ENCODE data around the gene FUT1.

Gene FUT1

DNA sequence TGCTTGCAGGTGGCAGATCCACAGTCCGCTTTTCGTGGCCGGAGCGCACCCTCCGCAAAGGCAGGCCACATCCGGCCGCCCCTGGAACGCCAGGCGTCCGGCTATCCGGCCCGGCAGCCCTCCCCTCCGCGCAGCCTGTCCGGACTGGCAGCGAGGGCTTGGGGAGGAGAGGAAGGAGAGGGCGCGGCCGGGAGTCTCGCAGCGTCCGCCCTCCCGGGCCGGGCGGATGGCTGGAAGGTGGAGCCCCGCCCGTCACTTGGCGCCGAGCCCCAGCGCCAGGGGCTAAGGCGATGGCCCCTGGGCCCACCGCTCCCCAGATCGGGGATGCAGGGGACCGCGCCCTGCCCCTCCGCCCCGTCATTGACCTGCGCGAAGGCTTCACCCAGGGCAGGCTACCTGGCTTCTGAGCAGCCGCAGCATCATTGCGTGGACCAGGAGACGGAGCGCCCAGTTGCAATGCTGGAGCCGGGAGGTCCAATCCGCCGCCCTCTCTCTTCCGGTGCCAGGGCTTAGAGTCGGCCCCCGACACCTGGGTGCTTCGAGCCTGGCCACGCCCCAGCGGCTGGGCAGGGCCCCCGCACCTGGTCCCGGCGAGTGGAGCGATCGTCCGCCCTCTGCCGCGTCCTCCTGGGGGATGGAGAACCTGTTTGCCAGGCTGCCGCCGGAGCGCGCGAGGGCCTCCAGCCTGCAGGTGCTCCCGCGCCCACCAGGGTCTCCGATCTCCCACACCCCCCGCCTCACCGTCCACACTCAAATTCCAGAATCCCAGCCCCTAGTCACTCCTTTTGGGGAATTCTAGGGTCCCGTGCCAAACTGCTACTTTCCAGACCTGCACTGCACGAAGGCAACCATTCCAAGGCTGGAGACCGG lies at the start of gene FUT1:
TSS of gene FUT1 (minus strand) at position 146 of the 870 bp plus-strand sequence. CDS start 1,360 bp downstream, outside the sequence.
- no peak for DNase-seq (ENCODE audit: low read depth)
- no peak within 1 kb of the TSS; the same call in 1 of the 2 replicates for H3K4me3 ChIP-seq (ENCODE audit: control insufficient read depth, low read depth, low read length)
- TF ChIP-seq, protein P1, sequence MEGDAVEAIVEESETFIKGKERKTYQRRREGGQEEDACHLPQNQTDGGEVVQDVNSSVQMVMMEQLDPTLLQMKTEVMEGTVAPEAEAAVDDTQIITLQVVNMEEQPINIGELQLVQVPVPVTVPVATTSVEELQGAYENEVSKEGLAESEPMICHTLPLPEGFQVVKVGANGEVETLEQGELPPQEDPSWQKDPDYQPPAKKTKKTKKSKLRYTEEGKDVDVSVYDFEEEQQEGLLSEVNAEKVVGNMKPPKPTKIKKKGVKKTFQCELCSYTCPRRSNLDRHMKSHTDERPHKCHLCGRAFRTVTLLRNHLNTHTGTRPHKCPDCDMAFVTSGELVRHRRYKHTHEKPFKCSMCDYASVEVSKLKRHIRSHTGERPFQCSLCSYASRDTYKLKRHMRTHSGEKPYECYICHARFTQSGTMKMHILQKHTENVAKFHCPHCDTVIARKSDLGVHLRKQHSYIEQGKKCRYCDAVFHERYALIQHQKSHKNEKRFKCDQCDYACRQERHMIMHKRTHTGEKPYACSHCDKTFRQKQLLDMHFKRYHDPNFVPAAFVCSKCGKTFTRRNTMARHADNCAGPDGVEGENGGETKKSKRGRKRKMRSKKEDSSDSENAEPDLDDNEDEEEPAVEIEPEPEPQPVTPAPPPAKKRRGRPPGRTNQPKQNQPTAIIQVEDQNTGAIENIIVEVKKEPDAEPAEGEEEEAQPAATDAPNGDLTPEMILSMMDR (IDR thresholded peaks at IDR 0.05; ENCODE audit: control insufficient read depth, insufficient read depth, low read depth, low read length, missing control alignments): no peak

DNA sequence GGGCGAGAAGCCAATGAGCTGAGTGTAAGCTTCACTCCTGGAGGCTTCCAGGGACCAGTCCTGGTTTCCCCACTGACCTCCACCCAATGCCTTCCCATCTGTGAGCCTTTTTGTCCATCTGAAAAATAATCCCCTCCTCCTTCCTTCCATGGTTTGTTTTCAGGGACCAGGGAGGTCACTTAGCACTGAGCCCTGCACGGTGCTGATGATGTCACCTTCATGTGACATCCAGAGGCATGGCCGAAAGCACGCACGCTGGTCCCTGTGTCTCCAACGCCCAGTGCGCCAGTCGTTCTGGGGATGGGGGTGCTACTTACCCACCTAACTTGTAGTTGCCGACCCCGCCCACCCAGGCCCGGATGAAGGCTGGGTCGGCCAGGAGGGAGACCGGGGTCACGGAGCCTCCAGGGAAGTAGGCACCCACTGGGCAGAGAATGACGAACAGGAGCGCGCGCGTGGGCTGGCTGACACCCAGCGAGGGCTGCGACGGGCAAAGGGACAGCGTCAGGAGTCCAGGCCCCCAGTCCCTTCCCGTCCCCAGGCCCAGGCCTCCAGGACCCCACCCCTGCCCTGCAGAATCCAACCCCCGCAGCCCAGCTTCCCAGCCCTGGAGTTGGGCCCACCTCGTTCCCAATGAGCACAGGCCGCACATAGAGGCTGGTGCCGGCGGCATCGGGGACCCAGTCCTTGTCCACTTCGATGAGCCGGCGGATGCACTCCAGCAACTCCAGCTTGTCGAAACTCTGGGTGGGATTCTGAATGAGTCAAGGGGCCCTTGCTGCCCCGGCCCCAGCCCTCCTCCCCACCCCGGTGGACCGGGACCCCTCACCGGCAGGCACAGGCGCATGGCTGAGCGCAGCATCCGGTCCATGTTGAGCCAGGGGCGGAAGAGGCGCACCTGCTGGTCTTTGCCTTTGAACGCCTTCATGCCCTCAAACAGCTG lies 47.2 kb upstream of the FUT1 start:
- DNase-seq (ENCODE audit: low read depth): no peak
- no peak overlapping the region for H3K4me3 ChIP-seq (ENCODE audit: control insufficient read depth, low read depth, low read length)
- TF ChIP-seq, protein P1 (IDR thresholded peaks at IDR 0.05; ENCODE audit: control insufficient read depth, insufficient read depth, low read depth, low read length, missing control alignments): no peak

DNA sequence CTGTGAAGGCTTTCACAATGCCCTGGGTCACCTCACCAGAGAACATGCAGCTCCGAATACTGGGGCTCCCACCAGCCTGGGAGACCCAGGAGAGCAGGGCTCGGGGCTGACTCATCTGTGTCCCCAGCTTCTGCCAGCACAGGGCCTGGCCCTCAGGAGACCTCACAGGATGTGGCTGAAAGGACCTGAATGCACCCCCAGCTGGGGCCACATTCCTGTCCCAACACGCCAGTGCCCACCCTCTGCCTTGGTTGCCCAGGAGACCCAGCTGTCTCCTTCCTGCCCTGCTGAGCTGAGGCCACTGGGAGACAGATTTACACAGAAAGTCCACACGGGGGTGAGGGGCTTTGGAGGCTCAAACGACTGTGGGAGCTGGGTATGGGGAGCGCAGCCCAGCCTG lies 46.5 kb upstream of the FUT1 start:
- DNase-seq (ENCODE audit: low read depth): no peak
- TF ChIP-seq, protein P1 (IDR thresholded peaks at IDR 0.05; ENCODE audit: control insufficient read depth, insufficient read depth, low read depth, low read length, missing control alignments): no peak
- H3K4me3 ChIP-seq (ENCODE audit: control insufficient read depth, low read depth, low read length): no peak overlapping the region

DNA sequence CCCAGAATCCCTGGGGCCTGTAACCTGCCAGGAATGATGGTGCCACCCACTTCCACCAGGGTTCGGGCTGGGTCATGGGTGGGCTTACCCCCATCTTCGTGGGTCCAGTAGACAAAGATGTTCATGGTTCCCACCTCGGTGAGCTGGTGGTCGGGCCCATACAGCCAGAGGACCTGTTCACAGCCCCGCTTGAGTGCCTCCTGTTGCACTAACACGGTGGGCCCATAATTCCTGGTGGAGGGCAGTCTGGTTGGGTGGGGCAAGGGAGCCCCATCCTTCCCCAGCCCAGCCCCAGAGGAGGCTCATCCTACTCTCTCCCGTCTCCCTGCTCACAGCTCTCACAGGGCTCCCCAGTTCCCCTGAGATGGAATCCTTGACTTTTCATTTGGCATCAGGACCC lies 44.7 kb upstream of the FUT1 start:
- no peak overlapping the region for H3K4me3 ChIP-seq (ENCODE audit: control insufficient read depth, low read depth, low read length)
- DNase-seq (ENCODE audit: low read depth): no peak
- TF ChIP-seq, protein P1 (IDR thresholded peaks at IDR 0.05; ENCODE audit: control insufficient read depth, insufficient read depth, low read depth, low read length, missing control alignments): no peak

DNA sequence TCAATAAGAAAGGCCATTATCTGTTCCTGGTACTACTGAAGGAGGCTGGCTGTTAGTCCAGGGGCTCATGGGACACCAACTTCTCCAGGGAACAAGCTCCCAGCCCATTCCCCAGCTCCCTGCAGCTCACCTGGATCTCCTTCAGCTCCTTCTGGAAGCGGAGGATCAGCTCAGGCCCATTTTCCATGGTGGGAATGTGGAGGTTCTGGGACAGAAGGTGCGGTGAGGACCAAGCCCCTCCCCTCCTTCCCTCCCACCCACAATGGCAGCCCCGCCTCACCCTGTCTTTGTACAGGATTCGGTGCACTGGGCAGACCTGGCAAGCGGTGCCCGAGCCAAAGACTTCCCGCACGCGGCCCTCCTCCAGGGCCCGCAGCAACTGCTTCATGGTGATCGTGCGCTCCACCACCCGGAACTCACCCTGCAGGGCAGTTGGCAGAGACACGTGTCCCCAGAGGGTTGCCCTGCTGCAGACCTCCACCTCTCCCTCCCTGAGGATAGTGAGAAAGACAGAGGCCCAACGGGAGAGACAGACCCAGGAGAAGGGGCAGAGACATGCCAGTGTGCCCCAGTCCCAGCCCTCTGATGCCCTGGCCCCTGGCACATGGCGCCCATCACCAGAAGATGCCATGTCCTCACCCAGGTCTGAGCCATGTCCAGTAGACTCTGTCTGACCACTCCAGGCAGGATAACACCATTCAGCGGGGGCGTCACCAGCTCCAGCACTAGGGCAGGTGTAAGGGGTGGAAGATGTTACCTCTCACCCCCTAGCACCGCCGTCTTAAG lies 44.0 kb upstream of the FUT1 start:
- TF ChIP-seq, protein P1 (IDR thresholded peaks at IDR 0.05; ENCODE audit: control insufficient read depth, insufficient read depth, low read depth, low read length, missing control alignments): no peak
- no peak for DNase-seq (ENCODE audit: low read depth)
- H3K4me3 ChIP-seq (ENCODE audit: control insufficient read depth, low read depth, low read length): no peak overlapping the region

DNA sequence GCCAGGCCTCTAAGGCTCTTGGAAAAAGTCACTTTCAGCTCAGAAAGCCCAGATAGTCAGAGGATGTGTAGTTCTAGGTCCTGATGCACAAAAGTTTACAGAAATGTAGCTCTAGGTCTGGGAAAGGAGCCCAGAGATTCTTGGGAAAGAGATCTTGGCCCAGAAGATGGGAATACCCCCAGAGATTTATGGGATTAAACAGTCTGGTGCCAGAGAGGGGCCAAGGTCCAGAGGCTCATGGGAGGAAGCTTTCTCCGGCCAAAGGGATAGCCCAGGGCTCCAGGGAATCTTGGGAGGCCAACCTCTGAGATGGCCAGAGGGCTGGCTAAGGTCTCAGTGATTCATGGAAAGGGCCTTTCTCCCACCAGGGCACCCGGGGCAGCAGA lies 43.2 kb upstream of the FUT1 start:
- peak; percentile 42 for DNase-seq (ENCODE audit: low read depth)
- TF ChIP-seq, protein P1 (IDR thresholded peaks at IDR 0.05; ENCODE audit: control insufficient read depth, insufficient read depth, low read depth, low read length, missing control alignments): no peak
- no peak overlapping the region for H3K4me3 ChIP-seq (ENCODE audit: control insufficient read depth, low read depth, low read length)

Measured in AG09309 (cell line).